GM10266 (cell line): ENCODE results near the gene MAB21L4.
A peak's percentile ranks its signal among the peaks of the same experiment; 100 is the strongest.
"Not testable (repeated sequence)": the region's sequence is repeated elsewhere in the genome, so short reads cannot be mapped to it uniquely, and the experiment has no call there.

ENCODE experiments used
- DNase-seq: peaks from one replicate; pipeline ENCODE4 v3.0.0; 2012; ENCODE audit errors: extremely low spot score
- TF ChIP-seq, protein P1 (sequence below): IDR thresholded peaks from 2 replicates; pipeline ENCODE4 v1.5.1; 2012; ENCODE audit warnings: mild to moderate bottlenecking, low read depth; ENCODE audit not compliant: control insufficient read depth, insufficient read depth; ENCODE audit errors: missing control alignments

The MAB21L4 gene

DNA sequence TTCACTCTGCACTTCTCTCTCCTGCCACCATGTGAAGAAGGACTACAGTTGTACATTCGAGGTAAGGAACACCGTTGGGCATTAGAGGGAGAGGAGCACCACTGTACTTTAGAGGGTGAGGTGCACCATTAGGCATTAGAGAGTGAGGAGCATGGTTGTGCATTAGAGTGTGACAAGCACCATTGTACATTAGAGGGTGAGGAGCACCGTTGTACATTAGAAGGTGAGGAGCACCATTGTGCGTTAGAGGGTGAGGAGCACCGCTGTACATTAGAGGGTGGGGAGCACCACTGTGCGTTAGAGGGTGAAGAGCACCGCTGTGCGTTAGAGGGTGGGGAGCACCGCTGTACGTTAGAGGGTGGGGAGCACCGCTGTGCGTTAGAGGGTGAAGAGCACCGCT, 48.1 kb downstream of the MAB21L4 start:
- DNase-seq: no peak
- TF ChIP-seq, protein P1, sequence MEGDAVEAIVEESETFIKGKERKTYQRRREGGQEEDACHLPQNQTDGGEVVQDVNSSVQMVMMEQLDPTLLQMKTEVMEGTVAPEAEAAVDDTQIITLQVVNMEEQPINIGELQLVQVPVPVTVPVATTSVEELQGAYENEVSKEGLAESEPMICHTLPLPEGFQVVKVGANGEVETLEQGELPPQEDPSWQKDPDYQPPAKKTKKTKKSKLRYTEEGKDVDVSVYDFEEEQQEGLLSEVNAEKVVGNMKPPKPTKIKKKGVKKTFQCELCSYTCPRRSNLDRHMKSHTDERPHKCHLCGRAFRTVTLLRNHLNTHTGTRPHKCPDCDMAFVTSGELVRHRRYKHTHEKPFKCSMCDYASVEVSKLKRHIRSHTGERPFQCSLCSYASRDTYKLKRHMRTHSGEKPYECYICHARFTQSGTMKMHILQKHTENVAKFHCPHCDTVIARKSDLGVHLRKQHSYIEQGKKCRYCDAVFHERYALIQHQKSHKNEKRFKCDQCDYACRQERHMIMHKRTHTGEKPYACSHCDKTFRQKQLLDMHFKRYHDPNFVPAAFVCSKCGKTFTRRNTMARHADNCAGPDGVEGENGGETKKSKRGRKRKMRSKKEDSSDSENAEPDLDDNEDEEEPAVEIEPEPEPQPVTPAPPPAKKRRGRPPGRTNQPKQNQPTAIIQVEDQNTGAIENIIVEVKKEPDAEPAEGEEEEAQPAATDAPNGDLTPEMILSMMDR: no peak

DNA sequence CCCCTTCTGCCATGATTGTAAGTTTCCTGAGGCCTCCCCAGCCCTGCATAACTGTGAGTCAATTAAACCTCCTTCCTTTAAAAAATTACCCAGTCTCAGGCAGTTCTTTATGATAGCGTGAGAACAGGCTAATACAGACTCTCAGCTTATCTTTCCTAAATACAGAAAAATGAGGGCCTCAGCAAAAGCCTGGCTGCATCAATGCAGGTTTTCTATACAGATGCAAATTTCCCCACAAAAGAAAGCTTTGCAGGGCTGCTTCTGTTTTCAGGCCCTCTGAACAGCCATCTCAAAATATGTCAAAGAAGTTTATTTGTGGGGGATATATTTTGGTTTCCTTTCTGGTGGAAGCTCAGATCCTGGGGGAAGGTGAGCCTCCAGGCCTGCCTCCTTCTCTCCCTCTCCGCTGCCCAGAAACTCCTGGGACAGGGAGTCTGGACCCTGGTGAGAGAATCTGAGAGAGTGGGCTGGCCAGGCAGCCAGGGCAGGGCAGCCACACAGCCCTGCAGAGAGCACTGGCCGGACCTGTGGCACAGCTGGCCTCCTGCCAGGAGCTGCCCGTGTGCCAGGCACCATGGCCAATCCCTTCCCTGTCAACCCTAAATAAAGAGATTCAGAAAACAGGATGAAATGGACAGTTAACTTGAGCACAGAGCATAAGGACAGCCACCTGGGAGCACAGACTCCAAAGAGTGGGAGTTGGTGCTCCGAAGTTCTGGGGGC, 48.9 kb downstream of the MAB21L4 start:
- no peak for DNase-seq
- TF ChIP-seq, protein P1: no peak

DNA sequence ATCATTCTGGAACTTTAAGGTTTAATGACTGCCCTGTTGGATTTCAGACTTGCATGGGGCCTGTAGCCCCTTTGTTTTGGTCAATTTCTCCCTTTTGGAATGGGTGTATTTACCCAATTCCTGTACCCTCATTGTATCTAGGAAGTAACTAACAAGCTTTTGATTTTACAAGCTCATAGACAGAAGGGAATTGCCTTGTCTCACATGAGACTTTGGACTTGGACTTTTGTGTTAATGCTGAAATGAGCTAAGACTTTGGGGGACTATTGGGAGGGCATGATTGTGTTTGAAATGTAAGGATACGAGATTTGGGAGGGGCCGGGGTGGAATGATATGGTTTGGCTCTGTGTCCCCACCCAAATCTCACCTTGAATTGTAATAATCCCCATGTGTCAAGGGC, 49.6 kb downstream of the MAB21L4 start:
- DNase-seq: not testable (repeated sequence)

DNA sequence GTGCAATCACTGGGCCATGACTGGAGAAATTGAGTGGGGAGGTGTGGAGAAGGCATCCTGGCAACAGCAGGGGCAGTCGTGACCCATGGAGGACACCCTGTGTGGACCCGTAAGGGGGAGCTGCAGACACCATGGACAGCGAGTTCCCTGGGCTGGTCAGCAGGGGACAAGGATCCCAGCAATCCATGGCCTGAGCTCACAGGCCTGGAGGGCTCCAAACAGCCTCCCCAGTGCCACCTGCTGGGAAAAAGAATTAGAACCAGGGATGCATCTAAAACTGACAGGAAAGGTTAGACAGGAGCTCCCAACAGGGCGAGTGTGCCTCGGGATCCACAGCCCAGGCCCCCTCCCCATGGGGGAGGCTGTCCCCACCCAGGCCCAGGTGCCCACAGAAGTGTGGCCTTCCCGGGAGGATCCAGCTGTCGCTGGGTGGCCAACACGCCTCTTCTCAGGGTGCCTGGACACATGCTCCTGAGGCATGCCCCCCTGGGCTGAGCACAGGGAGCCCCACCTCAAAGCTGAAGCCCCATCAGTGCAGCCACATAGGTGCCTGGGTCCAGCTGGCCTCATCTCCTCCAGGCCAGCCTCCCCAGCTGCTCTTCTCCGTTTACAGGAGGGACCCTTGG, 55.4 kb downstream of the MAB21L4 start:
- TF ChIP-seq, protein P1: peak; percentile 45
- no peak for DNase-seq

DNA sequence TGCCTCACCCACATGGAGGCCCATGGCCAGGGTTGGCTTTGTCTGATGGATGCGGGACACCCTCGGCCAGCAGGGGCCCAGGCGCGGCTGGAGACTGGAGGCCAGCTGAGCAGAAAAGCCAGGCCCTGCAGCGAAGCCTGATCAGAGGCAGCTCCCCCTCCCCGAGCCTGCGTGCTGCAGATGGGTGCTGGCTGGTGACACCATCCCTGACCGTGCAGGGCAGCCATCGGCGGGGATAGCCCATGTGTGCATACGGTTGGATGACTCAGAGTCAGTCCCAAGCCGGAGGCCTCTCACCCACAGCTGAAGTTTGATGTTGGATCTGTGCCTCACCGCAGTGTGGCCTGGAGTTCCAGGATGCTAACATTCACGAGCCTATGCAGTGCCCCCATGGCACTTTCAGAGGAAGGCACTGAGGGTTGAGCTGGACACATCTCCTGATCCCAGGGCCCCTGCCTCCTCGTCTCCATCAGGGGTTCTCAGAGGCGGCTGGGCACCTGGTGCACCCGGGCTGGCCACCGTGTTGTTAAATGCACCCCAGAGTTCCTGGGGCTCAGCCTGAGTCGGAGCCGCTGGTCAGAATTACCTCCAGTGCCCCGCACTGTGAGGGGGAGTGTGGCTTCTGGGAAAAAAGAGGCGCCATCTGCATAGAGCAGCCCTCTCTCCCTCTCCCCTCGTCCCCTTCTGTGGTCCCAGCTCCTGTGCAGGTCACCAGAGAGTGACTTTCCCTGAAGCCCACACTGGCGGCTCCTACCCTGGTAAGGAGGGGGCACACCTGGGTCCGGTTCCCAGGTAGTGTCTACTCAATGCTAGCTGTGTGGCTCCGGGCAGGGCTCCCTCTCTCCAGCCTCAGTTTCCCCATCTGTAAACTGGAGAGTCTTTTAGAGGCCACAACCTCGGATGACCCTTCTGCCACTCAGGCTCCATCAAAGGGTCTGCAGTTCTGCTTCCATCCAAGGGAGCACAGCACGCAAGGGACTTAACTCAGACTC, 56.5 kb downstream of the MAB21L4 start:
- TF ChIP-seq, protein P1: no peak
- no peak for DNase-seq

DNA sequence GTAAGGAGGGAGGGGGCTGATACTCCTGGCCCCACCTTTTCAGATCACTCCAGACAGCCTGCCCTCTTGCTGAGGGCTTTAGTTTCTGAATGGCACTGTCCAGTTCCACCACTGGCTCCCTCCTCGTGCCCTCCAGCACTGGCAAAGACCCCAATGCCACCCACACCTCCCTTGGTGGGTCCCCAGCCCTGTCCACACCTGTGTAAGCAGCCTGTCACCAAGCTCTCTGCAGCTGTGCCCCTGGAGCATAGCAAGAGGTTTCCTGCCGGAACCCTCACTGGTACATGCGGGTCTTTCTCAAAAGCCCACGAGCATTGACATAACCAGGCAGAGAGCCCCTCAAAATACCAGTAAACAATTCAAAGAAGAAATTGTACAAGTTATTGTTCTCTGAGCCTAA, 58.3 kb downstream of the MAB21L4 start:
- TF ChIP-seq, protein P1: no peak

DNA sequence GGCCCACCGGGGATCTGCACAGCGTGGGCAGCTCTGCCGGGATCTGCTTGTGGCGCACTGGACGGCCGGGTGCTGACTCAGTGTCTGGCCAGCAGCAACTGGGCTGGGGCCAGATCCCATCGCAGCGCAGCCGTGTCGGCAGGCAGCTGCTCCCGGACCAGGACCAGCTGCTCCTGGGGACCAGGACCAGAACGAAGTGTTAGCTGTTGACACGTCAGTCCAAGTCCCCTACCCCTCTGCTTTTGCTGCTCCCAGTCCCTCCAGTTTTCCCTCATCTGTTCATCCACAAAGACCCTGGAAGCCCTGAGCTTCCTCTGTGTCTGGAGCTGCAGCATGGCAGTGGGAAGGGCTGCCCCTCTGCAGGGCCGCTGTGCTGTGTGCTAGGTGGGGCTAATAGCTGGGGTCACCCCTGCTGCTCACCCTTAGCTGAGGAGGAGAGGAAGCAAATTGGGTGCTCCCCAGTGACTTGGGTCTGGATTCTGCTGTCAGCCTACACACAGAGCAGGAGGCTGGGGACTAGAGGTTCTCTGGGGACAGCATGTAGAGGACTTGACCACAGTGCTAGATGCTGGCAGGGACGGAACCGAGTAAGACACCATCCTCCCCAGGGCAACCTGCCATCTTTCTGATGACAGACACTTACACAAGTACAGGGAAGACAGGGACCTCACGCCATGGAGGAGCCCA, 59.0 kb downstream of the MAB21L4 start:
- TF ChIP-seq, protein P1: no peak
- DNase-seq: no peak

More for the DNA sequence above, 58.3 kb downstream of the MAB21L4 start:
- DNase-seq: no peak
